NCI-H2196 (cell line): ENCODE measurements around the gene PQBP1.
A peak's percentile ranks its signal among the peaks of the same experiment; 100 is the strongest.

Source experiments
- DNase-seq: peaks from one replicate; lab custom pipeline; 2025; ENCODE audit not compliant: unreplicated experiment; lab: John Stamatoyannopoulos, UW

The PQBP1 gene

DNA sequence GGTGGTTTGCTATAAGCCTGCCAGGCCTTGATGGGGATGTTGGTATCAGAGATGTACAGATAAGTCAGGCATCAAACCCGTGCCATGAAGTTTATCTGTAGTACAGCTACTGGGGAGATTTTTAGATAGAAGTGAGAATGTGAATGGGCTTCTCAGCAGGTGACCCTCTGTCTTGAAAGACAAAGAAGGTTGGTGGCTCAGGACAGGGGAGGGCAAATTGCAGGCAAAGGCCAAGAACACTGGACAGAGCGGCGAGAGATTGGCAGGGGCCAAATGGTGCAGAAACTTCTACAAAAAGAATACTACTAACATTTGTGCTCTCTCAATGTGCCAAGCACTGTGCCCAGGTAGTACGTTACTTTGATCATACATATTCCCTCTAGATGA, 23.0 kb downstream of the PQBP1 start:
- DNase-seq = no peak

DNA sequence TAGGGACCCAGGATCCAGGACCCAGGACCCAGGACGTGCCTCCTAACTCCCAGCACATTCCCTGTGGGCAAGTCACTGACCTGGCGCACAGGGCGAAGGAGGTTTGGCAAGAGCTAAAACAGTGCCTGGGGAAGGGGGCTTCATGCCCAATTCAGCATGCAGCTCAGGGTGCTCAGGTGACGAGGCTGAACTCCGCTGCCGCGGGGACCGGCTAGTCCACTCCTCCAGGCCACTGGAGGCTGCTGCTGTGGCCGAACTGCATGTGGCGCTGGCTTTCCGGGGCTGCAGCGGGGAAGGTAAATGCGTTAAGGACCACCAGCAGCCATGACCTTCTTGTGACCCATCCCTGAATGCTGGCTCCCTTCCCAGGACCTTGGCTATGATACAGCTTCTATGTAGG, 26.0 kb downstream of the PQBP1 start:
- no peak for DNase-seq

DNA sequence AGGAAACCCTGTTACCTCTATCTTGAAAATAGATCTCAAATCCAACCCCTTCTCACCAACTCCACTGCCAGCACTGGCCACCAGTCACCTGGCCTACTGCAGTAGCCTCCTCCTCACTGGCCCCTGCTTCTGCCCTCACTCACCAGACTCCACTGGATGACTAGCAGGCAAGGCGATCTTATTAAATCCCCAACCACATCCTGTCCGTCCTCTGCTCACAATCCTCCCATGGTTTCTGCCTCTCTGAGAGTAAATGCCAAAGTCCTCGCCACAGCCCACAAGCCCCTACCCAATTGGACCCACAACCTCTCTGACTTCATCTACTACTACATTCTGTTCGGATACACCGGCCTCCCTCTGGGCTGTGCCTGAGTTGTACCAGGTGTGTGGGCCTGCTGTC, 26.5 kb downstream of the PQBP1 start:
- no peak for DNase-seq

DNA sequence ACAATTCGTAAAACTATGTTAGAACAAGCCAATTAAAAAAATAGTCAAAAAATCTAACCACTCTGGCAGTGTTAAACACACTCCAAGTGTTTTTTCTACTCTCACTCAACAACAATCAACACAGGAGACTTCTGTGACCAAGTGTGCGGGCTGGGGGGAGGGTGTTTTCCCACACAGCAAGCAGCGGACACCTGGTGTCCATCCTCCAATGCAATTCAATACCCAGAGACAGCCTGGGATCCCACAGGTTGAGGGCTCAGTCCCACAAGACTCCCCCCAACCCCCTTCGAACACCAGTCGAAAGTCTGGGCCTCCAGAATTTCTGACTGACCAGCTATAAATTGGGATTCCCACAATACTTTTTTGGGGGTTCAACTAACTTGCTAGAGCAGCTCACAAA, 29.4 kb downstream of the PQBP1 start:
- DNase-seq = no peak

DNA sequence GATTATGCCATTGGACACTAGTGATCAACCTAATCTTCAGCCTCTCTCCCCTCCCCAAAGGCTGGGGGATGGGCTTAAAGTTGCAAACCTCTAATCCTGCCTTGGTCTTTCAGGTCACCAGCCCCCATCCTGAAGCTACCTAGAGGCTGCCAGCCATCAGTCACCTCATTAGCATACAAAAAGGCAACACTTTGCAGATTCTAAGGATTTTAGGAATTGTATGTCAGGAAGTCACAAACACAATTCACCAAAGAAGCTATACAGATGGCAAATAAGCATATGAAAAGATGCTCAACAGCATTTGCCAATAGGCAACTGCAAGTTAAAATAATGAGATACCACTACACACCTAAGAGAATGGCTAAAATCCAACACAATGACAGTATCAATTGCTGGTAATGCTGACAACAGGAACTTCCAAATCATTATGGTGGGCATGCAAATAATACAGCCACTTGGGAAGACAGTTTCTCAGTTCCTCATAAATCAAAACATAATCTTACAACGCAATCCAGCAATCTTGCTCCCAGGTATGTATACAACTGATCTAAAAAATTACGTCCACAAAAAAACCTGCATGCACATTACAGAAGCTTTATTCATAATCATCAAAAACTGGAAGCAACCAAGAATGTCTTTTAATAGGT, 30.1 kb downstream of the PQBP1 start:
- DNase-seq = no peak

GRCh38 chrX:48933757-48934156, 36.0 kb downstream of the PQBP1 start:
- DNase-seq = no peak

DNA sequence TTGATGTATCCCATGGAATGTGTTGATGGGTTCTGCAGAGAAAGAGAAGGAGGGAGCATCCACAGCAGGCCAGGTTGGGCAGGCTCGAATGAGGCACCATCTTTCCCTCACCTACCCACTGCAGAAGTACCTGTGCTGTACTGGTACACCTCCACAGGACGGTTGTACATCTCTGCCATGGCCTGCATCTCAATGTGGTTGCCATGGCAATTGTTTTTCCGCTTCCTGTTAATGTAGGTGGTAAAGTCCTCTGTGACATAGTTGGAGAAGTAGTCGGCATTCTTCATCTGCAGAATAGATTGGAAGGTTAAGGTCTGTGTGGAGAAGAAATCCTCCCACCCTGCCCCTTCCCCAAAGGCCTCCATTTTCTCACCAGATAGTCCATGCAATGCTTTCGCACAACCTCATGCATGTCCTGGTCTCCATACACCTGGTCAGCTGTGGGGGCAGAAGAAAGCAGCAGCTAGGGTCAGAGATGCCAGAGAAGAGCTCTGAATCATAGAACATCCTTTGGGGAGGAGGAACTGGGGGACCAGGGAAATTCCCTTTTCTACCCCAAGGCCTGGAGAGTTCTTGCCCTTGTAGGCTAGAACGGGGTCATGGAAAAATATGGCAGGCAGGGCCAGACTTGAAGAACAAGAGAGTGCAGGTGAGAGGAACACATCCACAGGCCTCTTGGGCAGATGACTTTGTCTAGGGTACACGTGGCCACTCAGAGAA, 37.0 kb downstream of the PQBP1 start:
- no peak for DNase-seq

DNA sequence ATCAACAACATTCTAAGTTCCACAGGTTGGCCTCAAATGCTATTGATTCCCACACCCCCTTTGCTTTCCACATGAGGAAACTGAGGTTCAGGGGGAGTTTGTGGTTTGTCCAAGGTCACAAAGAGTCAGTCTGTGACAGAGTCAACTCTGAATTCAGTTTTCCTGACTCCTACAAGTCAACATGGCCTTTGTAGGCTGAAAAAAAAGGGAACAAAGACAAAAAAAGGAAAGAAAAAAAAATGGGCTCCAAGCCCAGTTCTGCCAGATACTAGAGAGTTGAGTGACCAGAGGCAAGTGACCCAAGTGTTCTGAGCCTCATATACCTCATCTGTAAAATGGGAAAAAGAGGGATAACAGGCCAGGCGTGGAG, 37.6 kb downstream of the PQBP1 start:
- DNase-seq = no peak

- DNase-seq = no peak
Measured at GRCh38 chrX:48936429-48937053, 38.8 kb downstream of the PQBP1 start.

- no peak for DNase-seq
Measured at GRCh38 chrX:48937054-48937907, 39.6 kb downstream of the PQBP1 start.

GRCh38 chrX:48938721-48939425, 41.1 kb downstream of the PQBP1 start:
- no peak for DNase-seq

- no peak for DNase-seq
Measured at GRCh38 chrX:48939524-48940228, 41.9 kb downstream of the PQBP1 start.

DNA sequence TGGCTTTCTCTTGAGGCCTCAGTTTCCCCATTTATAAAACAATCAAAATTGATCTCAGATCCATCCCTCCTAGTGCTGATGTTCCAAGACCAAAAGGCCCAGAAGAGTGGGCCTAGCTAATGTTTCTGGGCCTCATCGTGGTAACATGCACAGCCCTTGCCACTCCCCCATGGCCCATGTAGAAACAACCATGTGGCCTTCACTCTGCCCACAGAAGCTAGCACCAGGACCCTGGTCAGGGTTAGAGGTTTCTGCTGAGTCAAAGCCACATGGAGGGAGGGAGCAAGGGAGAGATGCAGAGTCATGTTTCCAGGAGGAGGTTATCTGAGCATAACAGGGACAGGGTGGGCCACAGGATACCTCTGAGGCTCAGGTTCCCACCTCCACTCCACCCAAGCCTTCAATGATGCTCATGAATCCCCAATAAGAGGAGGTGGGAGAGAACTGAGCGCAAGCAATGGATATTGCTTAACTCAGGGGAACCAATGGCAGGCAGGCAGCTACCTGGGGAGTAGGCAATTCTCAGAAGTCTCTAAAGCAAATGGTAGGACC, 42.8 kb downstream of the PQBP1 start:
- DNase-seq = no peak

GRCh38 chrX:48942895-48943294, 45.2 kb downstream of the PQBP1 start:
- no peak for DNase-seq

GRCh38 chrX:48945517-48946348, 48.0 kb downstream of the PQBP1 start:
- peak; percentile 29 for DNase-seq

GRCh38 chrX:48948589-48948988, 50.9 kb downstream of the PQBP1 start:
- DNase-seq = no peak
